Sigmoid colon (tissue), 7 donors: ENCODE results near the gene NRG2. TPM values are rescaled to one million over a fixed set of nuclear protein-coding genes. Genes with fewer than 3 reads are reported as not detected.

Experiments
- DNase-seq: peaks from one replicate; pipeline ENCODE4 v3.0.0-alpha.2; 2019
- H3K27ac ChIP-seq, 4 donors: fragments of 200-600 bp; sonication (generic); one replicate each; pipeline ENCODE4 v1.5.1; 2016 to 2019; ENCODE audit warnings: mild to moderate bottlenecking in 1 of 4
- H3K27me3 ChIP-seq, 3 donors: fragments of 200-600 bp; sonication (generic); one replicate each; pipeline ENCODE4 v1.5.1; 2019; ENCODE audit warnings: mild to moderate bottlenecking in 1 of 3
- H3K36me3 ChIP-seq, 4 donors: fragments of 200-600 bp; sonication (generic); one replicate each; pipeline ENCODE4 v1.5.1; 2016 to 2019
- H3K4me1 ChIP-seq, 4 donors: fragments of 200-600 bp; sonication (generic); one replicate each; pipeline ENCODE4 v1.5.1; 2017 to 2019
- H3K4me3 ChIP-seq, 4 donors: fragments of 200-600 bp; sonication (generic); one replicate each; pipeline ENCODE4 v1.5.1; 2017 to 2019; ENCODE audit warnings: mild to moderate bottlenecking in 2 of 4, moderate library complexity in 1 of 4
- H3K9me3 ChIP-seq, 4 donors: fragments of 200-600 bp in 3 of 4; sonication (generic) in 3 of 4; one replicate each; pipeline versions ENCODE4 v1.5.1 to v1.6.1; 2013 to 2019
- EP300 ChIP-seq, 4 donors: sonication (generic); formaldehyde crosslinking; IDR thresholded peaks; one replicate each; pipeline ENCODE4 v1.6.1; 2017; ENCODE audit warnings: antibody characterized with exemption in 4 of 4
- POLR2A ChIP-seq, 2 donors: fragments of 450-650 bp; IDR thresholded peaks; one replicate each; pipeline ENCODE4 v1.6.1; 2016; ENCODE audit warnings: antibody characterized with exemption in 2 of 2, mild to moderate bottlenecking in 2 of 2, moderate library complexity in 2 of 2
- POLR2AphosphoS5 ChIP-seq, 4 donors: sonication (generic); formaldehyde crosslinking; IDR thresholded peaks; one replicate each; pipeline ENCODE4 v1.6.1; 2017; ENCODE audit warnings: antibody characterized with exemption in 4 of 4
- WGBS, 2 donors: extraction: QIAGEN DNeasy Blood & Tissue Kit; methylation state at CpG; one replicate each; pipeline ENCODE4 v1.1.7; 2013; 5-methylcytosine and 5-hydroxymethylcytosine counted together
- intact Hi-C: fragments of 100-400 bp; cut with DNase I; formaldehyde crosslinking; loops from one replicate; pipeline ENCODE4 v1.15.1; 2023
- polyA plus RNA-seq, 3 donors: library from polyadenylated mRNA; stranded (reverse); fragments of 200-250 nt; gene quantifications; one replicate each; pipeline ENCODE4 v1.2.3, GENCODE V29; 2013
- total RNA-seq, 4 donors: library from RNA; depleted of rRNA; stranded (reverse); fragments of >200 nt; gene quantifications; one replicate each; pipeline ENCODE4 v1.1.0, GENCODE V29; 2016
- TF ChIP-seq, protein P1 (sequence below), 4 experiments: fragments of 450-650 bp in 3 of 4; fragments of 200-600 bp in 1 of 4; IDR thresholded peaks; one replicate each; pipeline ENCODE4 v1.5.1; 2016 to 2019; ENCODE audit warnings: antibody characterized with exemption in 4 of 4, mild to moderate bottlenecking in 3 of 4, moderate library complexity in 2 of 4
- donor health status: healthy with polysubstance abuse.
- donor health status: Bipolar disorder and iron deficiency.
- donor health status: healthy.

NRG2 gene
- total and polyA plus RNA-seq, 7 donors, result 0.80 to 11.9 (median 4.8) TPM; not detected in 2

DNA sequence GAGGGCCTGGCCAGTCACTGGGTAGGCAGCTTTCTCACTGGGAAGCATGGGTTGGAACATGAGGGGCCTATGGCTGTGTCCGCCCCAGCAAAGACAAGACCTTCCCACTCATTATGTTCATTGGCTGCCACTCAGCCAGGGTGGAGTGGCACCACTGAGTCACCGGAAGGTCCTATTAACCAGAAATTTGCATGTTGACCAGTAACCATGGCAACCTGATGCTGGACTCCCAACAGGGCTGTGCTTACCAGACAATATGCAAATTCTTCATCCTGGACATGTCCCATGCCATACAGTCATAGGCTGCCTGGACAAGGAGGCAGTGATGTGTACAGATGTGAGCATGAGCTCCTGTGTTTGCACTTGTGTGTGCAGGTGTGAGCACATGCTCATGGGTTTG is 180.8 kb downstream of the NRG2 start:
- intact Hi-C loops, result loop anchor here (10.0 kb wide), 1 partner anchor 282 kb away; no protein-coding TSS in a partner anchor
- Histone ChIP-seq H3K27ac (no peak overlapping the region), H3K4me1 (peaks cover 0 to 17% (median 15%) of the 10 kb centered on the region in 4 donors), H3K36me3 (no peaks in the 10 kb centered on the region), H3K9me3 (no peaks in the 10 kb centered on the region), H3K27me3 (no peaks in the 10 kb centered on the region), H3K4me3 (no peak overlapping the region)
- WGBS, 2 donors, result 87 to 91% methylated on average over 2 of the region's 2 CpGs
- TF ChIP-seq EP300 (IDR thresholded peaks at IDR 0.05) (no peak), POLR2AphosphoS5 (IDR thresholded peaks at IDR 0.05) (no peak), POLR2A (IDR thresholded peaks at IDR 0.05) (no peak)
- TF ChIP-seq, protein P1, sequence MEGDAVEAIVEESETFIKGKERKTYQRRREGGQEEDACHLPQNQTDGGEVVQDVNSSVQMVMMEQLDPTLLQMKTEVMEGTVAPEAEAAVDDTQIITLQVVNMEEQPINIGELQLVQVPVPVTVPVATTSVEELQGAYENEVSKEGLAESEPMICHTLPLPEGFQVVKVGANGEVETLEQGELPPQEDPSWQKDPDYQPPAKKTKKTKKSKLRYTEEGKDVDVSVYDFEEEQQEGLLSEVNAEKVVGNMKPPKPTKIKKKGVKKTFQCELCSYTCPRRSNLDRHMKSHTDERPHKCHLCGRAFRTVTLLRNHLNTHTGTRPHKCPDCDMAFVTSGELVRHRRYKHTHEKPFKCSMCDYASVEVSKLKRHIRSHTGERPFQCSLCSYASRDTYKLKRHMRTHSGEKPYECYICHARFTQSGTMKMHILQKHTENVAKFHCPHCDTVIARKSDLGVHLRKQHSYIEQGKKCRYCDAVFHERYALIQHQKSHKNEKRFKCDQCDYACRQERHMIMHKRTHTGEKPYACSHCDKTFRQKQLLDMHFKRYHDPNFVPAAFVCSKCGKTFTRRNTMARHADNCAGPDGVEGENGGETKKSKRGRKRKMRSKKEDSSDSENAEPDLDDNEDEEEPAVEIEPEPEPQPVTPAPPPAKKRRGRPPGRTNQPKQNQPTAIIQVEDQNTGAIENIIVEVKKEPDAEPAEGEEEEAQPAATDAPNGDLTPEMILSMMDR (IDR thresholded peaks at IDR 0.05), result no peak
- no peak for DNase-seq

DNA sequence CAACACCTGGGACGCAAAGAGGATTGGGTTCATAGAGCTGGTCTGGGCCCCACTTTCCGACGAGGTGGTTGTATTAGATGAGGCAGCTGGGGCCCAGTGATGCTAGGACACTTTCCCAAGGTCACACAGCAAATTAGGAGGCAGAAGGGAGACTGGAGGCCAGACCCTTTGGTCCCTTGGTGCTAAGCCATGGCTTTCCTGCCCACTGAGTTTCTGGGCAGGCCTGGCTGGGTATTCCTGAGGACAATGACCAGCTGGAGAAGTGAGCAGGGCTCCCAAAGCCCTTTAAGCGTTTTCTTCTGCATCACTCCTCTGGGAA is 181.3 kb downstream of the NRG2 start:
- Histone ChIP-seq H3K36me3 (no peaks in the 10 kb centered on the region), H3K9me3 (no peaks in the 10 kb centered on the region), H3K4me1 (peaks cover 0 to 17% (median 15%) of the 10 kb centered on the region in 4 donors), H3K27me3 (no peaks in the 10 kb centered on the region), H3K4me3 (no peak overlapping the region), H3K27ac (no peak overlapping the region)
- intact Hi-C loops, result loop anchor here (10.0 kb wide), 1 partner anchor 283 kb away; no protein-coding TSS in a partner anchor
- WGBS, 2 donors, result 85 to 90% methylated on average over 4 of the region's 4 CpGs
- DNase-seq, result no peak
- TF ChIP-seq EP300 (IDR thresholded peaks at IDR 0.05) (no peak), POLR2A (IDR thresholded peaks at IDR 0.05) (no peak), POLR2AphosphoS5 (IDR thresholded peaks at IDR 0.05) (no peak)
- TF ChIP-seq, protein P1 (IDR thresholded peaks at IDR 0.05), result no peak

- intact Hi-C loops, result loop anchor here (10.0 kb wide), 1 partner anchor 284 kb away; no protein-coding TSS in a partner anchor
- 78 to 86% methylated on average over 15 of the region's 15 CpGs for WGBS, 2 donors
- H3K27me3 ChIP-seq, result no peaks in the 10 kb centered on the region
- TF ChIP-seq EP300 (IDR thresholded peaks at IDR 0.05), result no peak
- TF ChIP-seq, protein P1 (IDR thresholded peaks at IDR 0.05), result no peak
- TF ChIP-seq POLR2A (IDR thresholded peaks at IDR 0.05), result no peak
- no peak for TF ChIP-seq POLR2AphosphoS5 (IDR thresholded peaks at IDR 0.05)
- no peak overlapping the region for H3K4me3 ChIP-seq
- peaks cover 0 to 17% (median 15%) of the 10 kb centered on the region in 4 donors for H3K4me1 ChIP-seq
- no peaks in the 10 kb centered on the region for H3K36me3 ChIP-seq
- no peak overlapping the region for H3K27ac ChIP-seq
- H3K9me3 ChIP-seq, result no peaks in the 10 kb centered on the region
- DNase-seq, result no peak
These were observed 181.8 kb downstream of the NRG2 start for GRCh38 chr5:139861021-139861888.

- intact Hi-C loops, result no loop called here
- Histone ChIP-seq H3K4me3 (no peak overlapping the region), H3K4me1 (peaks cover 0 to 16% (median 15%) of the 10 kb centered on the region in 4 donors), H3K9me3 (no peaks in the 10 kb centered on the region), H3K27ac (no peak overlapping the region), H3K27me3 (no peaks in the 10 kb centered on the region), H3K36me3 (no peaks in the 10 kb centered on the region)
- TF ChIP-seq EP300 (IDR thresholded peaks at IDR 0.05) (no peak), POLR2AphosphoS5 (IDR thresholded peaks at IDR 0.05) (no peak)
- TF ChIP-seq, protein P1 (IDR thresholded peaks at IDR 0.05), result no peak
- DNase-seq, result no peak
- 78 to 88% methylated on average over 2 of the region's 2 CpGs for WGBS, 2 donors
These were observed 184.1 kb downstream of the NRG2 start for GRCh38 chr5:139859013-139859412.
